ENCODE measurements around the gene DYRK1A.

GRCh38 chr21:37550157-37550556 is 183.6 kb downstream of the DYRK1A start:
- TF ChIP-seq CTCF (IDR thresholded peaks at IDR 0.05; ENCODE audit: insufficient read depth, low read length, poor library complexity, severe bottlenecking): no peak
- no peak for TF ChIP-seq EZH2phosphoT487 (conservative IDR thresholded peaks at IDR 0.05; ENCODE audit: low read length)
